ENCODE results near the gene FAM72D. TPM values are rescaled to one million over a fixed set of nuclear protein-coding genes. Genes with fewer than 3 reads are reported as not detected.
"Not testable (repeated sequence)": the region's sequence is repeated elsewhere in the genome, so short reads cannot be mapped to it uniquely, and the experiment has no call there.

FAM72D gene
- total RNA-seq, 2 experiments from 2014 or later: 11.1 to 11.6 TPM

DNA sequence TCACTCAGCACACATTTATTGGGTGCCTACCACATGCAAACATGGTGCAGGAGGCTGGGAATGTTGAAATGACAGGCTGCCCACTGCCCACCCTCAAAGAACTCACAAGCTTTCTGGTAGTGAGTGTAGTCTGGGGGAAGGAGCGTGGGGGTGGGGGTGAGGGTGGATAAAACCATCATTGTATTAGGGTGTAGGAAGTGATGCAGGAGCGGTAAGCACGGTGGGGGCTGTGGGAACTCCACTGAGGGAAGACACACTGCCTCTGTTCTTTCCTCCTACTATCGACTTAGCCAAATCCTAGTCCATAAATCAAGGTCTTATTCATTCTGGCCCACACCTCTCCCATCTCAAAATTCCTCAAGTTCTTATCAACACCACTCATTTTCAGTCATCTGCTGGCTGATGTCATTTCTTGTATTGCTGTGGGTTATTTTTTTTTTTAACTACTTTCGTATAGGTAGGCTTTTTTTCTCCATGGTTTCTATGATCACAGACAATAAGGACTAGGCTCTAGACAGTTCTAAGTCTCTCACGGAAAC, 21.7 kb upstream of the FAM72D start:
- POLR2A ChIA-PET; H3K9me3 Mint-ChIP-seq; H3K27me3 Mint-ChIP-seq; H3K27ac Mint-ChIP-seq; H3K36me3 Mint-ChIP-seq; DNase-seq; H3K4me3 Mint-ChIP-seq; H3K4me1 Mint-ChIP-seq; ATAC-seq (ENCODE audit: low read depth): not testable (repeated sequence)

DNA sequence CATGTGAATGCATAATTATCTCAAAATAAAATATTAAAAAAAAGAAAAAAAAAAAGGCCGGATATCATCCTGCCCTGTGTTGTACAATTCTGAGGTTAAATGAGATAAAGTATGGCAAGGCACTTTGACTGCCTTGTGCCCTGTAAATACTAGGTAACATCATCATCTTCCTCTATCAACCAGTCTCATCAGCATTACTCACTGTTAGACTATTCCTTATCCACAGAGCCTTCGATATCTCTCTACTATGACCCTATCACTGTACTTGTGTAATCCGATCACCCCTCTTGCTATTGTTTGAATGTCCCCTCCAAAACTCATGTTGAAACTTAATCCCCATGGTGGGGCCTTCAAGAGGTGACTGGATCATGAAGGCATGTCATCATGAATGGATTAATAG, 18.9 kb upstream of the FAM72D start:
- DNase-seq; H3K36me3 Mint-ChIP-seq; H3K4me1 Mint-ChIP-seq; H3K27me3 Mint-ChIP-seq; POLR2A ChIA-PET; H3K9me3 Mint-ChIP-seq; H3K27ac Mint-ChIP-seq; H3K4me3 Mint-ChIP-seq; ATAC-seq (ENCODE audit: low read depth): not testable (repeated sequence)

DNA sequence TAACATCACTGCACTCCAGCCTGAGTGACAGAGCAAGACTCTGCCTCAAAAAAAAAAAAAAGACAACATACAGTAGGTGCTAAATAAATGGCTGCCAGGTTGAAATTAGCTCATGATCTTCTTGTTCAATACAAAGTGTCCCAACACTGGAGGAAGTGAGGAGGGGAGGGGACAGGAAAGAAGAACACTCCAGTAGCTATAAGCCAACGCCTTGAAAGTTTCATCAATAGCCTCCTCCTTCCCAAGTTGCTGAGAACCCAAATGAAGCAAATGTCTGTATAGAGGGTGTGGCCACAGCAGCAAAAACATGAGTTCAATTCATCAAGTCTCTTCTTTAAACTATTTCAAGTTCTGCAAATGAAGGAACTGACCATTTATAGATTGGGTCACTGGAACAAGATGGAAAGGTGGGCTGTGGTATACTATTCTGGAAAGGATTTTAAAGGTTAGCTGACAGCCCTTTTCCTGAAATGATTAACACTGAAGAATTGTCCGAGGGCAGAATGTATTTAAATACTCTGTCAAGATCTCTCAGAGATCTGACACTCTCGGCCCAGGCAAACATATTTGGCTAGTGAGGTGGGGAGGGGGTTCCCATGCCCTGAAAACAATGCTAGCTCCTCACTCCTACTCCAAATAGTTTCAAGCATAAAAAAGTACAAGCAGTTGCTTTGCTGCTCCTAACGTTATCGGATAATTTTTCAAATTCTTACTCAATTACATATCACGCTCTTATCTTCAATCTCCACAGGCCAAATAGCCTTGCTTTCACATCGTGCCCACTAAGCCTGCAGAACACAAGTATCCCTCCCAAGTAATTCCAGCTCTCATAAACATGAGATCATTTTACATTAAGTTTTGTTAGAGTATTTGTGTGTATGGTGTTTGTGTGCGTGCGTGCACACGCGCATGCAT, 17.6 kb upstream of the FAM72D start:
- H3K36me3 Mint-ChIP-seq; H3K4me1 Mint-ChIP-seq; H3K27me3 Mint-ChIP-seq; H3K27ac Mint-ChIP-seq; ATAC-seq (ENCODE audit: low read depth); DNase-seq; POLR2A ChIA-PET; H3K9me3 Mint-ChIP-seq; H3K4me3 Mint-ChIP-seq: not testable (repeated sequence)

DNA sequence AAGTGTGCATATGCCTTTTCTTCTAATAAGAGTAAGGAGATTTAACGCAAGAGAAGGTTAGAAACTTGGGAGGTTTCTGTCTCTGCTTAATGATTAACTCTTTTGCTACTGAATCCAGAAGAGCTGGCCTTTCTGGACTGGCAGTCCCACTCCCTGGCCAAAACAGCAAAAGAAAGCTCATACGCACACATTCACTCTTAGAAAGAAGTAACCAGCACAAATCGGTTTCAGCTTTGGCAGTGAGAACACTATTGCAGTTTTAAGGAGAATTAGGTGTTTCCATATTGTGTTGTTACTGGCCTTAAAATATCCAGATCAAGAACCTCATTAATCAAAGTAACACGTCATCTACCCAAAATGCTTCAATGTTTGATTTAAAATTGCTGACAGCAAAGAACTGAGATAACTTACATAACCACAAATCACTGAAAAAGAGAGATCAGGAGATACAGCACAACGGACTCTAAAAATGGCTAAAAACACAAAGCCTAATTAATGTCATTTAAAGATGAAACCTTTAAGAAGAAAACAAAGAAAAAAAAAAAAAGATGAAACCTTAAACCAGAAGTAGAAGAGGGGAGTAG, 16.9 kb upstream of the FAM72D start:
- H3K27ac Mint-ChIP-seq; DNase-seq; ATAC-seq (ENCODE audit: low read depth); H3K36me3 Mint-ChIP-seq; H3K4me3 Mint-ChIP-seq; H3K4me1 Mint-ChIP-seq; POLR2A ChIA-PET; H3K27me3 Mint-ChIP-seq; H3K9me3 Mint-ChIP-seq: not testable (repeated sequence)

DNA sequence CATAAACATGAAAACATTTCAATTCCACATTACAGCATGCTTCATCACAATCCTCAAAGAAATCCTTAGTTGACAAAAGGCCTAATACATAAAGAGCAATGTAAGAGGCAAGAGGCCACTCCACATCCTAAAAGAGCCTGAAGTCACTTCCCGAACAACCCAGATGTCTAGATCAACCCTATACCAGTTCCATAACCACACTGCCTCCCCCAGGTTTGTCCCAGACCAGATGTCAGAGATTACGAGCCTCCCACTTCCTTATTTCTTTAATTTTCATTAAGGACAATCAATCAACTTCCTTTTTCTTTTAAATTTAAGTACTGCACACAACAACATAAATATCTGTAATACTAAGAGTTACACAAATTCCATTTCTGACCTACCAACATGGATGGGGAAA, 16.0 kb upstream of the FAM72D start:
- H3K27ac Mint-ChIP-seq; ATAC-seq (ENCODE audit: low read depth); H3K9me3 Mint-ChIP-seq; H3K4me3 Mint-ChIP-seq; POLR2A ChIA-PET; H3K4me1 Mint-ChIP-seq; H3K36me3 Mint-ChIP-seq; H3K27me3 Mint-ChIP-seq; DNase-seq: not testable (repeated sequence)

DNA sequence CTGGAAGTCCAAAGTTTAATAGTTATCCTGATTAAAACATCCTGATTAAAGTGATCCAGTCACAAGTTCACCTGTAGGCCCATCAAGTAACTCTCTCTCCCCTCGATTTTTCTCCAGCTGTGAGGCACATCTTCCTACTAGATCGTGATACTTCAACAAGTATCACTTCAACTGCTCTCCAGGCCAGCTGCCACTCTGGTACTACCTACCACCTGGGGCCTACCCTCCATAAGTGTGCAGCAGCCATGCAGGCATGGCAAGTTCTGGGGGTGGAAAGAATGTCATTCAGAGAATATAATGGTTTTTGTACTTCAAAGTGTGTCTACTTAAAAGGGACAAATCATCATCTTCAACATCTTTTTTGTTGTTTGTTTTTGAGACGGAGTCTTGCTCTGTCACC, 15.6 kb upstream of the FAM72D start:
- H3K4me3 Mint-ChIP-seq; DNase-seq; H3K4me1 Mint-ChIP-seq; H3K9me3 Mint-ChIP-seq; H3K27ac Mint-ChIP-seq; H3K27me3 Mint-ChIP-seq; H3K36me3 Mint-ChIP-seq; POLR2A ChIA-PET; ATAC-seq (ENCODE audit: low read depth): not testable (repeated sequence)

DNA sequence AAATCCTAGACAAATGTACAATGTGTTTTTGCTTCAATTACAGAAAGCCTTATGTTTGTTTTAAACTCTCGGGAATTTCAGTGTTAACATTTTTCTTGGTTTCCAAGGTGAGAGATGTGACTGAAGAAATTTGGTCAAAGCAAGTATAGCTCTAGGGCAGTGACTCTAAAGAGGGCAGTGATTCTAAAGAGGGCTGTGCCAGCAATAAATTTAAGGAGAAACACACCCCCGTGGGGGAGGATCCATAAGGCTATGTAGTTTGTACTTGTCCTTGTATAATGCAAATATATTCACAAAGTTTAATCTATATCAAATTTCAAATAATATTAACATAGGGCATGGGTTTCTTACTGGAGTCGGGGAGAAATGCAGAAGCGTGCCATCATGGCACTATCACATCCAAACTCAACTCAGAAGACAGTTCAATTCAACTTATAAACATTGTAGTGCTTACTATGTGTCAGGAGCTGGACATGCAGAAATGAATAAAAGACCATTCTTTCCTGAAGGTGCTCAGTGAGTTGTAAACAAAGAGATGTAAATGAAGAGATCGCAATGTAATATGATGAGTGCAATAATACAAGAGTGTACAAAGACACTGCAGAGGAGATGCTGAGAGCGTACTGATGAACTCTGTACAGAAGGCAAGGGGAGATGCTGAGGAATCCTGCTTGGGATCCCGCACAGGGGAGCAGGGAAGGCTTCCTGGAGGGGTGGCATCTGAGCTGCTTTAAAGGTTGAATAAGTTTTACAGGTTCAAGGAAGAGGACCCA, 13.1 kb upstream of the FAM72D start:
- H3K4me1 Mint-ChIP-seq; H3K36me3 Mint-ChIP-seq; H3K27me3 Mint-ChIP-seq; DNase-seq; H3K27ac Mint-ChIP-seq; H3K4me3 Mint-ChIP-seq; POLR2A ChIA-PET; ATAC-seq (ENCODE audit: low read depth); H3K9me3 Mint-ChIP-seq: not testable (repeated sequence)

DNA sequence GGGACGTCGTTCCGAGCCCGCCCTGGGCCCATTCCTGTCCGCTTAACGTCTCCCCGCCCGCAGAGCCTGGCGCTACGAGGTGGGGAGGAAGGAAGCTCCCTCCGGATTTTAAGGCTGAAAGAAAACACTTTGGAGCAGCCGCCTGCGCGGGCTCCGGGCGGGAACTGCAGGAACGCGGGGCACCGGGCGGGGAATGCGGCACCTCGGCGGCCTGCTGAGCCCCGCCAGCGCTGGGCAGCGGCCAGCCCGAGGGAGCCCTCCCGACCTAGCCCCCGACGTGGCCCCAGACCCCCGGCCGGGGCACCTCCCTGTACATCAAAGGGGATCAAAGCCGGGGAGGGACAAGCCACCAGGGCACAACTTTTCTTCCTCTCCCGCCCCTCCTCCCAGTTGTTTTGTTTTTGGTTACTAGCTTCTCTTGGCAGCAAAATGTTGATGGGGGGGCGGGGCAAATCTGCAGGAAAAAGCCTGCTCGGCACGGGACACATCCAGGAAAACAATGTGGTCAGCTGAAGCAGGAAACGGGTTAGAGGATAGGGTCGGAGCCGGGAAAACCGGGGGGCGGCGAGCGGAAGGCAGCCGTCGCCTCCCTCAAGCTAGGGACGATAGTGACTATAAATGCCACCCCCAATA, 2.1 kb upstream of the FAM72D start:
- Mint-ChIP-seq H3K4me3 (peak overlapping the region; percentile 94), H3K27ac (peak overlapping the region; percentile 85)
- H3K36me3 Mint-ChIP-seq; POLR2A ChIA-PET; H3K27me3 Mint-ChIP-seq; H3K9me3 Mint-ChIP-seq; ATAC-seq (ENCODE audit: low read depth); H3K4me1 Mint-ChIP-seq: not testable (repeated sequence)
- DNase-seq: peak; percentile 39

DNA sequence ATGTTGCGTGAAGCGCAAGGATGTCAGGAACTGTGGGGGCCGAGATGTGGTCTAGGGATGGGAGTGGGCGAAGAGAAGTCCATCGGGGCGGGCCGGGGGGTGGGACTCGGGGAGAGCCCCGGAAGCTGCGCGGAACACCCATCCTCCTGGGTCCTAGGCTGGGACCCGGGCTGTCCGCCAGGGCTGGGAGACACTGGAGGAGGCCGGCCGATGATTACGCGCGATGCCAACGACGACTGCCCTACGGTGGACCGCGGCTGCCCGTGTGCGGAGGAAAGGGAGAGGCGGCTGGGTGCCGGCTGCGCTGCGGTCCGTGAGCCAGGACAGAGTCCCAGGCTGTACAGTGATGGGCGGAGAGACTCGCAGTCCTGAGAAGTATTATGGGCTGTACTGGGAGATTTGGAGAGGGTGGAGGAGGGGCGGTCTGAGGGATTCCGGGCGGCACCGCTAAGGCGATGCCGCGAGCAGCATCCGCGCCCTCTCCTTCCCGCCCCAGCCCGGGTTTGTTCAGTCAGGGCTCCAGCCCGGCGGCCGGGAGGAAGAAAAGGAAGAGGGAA, 1.0 kb upstream of the FAM72D start:
- DNase-seq (peak; percentile 50), ATAC-seq (ENCODE audit: low read depth) (peak; percentile 6)
- POLR2A ChIA-PET, H3K27me3 Mint-ChIP-seq, H3K36me3 Mint-ChIP-seq, H3K4me1 Mint-ChIP-seq, H3K27ac Mint-ChIP-seq, H3K9me3 Mint-ChIP-seq: not testable (repeated sequence)
- peak overlapping the region; percentile 55 for H3K4me3 Mint-ChIP-seq

DNA sequence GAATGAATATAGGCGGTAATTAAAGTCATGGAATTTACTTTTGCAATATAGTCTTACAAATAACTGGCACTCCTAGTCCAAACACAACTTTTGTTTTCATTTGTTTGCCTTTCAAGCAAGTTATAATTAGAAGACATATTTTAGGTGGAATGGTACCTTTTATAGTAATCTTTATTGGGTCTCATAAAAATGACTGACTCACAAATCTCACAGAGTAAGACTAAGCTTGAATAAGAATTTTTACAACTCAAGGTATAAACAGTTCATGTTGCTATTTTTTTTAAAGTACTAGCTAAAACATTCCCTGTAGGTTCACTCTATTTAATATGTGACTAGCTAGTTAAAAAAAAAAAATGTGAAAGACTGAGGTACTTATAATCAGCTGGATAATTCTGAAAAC, 6.0 kb downstream of the FAM72D start:
- H3K27me3 Mint-ChIP-seq; H3K4me3 Mint-ChIP-seq; ATAC-seq (ENCODE audit: low read depth); H3K9me3 Mint-ChIP-seq; DNase-seq; H3K27ac Mint-ChIP-seq; H3K4me1 Mint-ChIP-seq; POLR2A ChIA-PET; H3K36me3 Mint-ChIP-seq: not testable (repeated sequence)

DNA sequence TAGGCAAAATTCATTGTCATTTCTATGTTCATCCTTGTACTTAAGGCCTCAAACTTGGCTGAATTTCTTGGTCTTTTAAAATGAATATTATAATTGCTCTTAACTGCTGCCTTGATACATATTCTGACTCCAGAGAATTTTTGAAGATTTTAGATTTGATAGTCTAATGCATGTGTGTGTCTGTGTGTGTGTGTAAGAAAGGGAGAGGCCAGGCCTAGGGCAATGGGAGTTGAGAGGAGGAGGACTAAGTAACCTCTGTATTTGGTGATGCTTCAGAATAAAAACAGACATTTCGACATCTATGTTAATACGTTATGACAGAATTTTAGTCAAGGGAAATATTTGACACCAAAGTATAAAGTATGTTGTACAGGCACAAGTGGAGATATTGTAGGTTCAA, 7.5 kb downstream of the FAM72D start:
- H3K36me3 Mint-ChIP-seq; POLR2A ChIA-PET; ATAC-seq (ENCODE audit: low read depth): not testable (repeated sequence)

DNA sequence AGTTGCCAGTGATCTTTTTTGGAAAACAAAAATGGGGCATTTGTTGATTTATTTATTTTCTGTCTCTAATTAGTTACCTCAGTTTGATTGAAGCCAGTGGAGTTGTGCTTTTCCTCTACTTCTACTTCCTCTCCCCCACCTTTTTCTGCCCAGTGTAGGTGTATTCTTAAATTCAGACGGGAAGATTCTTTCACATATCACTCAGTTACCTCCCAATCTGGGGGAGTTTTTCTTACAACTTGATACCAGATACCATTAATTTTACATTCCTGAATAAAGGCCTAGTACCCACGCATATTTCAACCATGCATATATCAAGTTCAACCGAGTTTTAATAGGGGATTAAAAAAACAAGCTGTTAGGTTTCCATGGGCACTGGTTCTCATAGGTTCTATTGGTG, 15.9 kb downstream of the FAM72D start:
- DNase-seq; ATAC-seq (ENCODE audit: low read depth); H3K36me3 Mint-ChIP-seq; H3K4me3 Mint-ChIP-seq; H3K9me3 Mint-ChIP-seq; POLR2A ChIA-PET; H3K27me3 Mint-ChIP-seq; H3K4me1 Mint-ChIP-seq; H3K27ac Mint-ChIP-seq: not testable (repeated sequence)

More for the DNA sequence above, 7.5 kb downstream of the FAM72D start:
- not testable (repeated sequence) for H3K27me3 Mint-ChIP-seq, H3K4me1 Mint-ChIP-seq, H3K9me3 Mint-ChIP-seq, H3K27ac Mint-ChIP-seq, H3K4me3 Mint-ChIP-seq, DNase-seq

DNA sequence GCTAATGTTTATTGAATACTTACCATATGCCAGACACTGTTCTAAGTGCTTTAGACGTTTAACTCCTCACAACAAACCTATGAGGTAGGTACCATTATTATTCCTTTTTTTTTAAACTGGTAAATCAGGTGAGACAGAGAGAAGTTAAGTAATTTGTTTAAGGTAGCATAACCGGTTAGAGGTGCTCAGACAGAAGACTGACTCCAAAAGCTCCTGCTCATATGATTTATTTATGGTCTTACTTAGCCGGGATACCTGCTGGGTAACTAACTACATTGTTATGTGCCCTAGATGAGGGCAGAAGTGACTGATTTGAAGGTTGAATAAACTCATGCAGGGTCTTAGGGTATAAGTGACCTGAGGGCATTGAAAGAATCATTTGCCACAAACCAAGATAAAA, 16.9 kb downstream of the FAM72D start:
- H3K36me3 Mint-ChIP-seq; H3K4me3 Mint-ChIP-seq; H3K27me3 Mint-ChIP-seq; POLR2A ChIA-PET; DNase-seq; H3K9me3 Mint-ChIP-seq; ATAC-seq (ENCODE audit: low read depth); H3K4me1 Mint-ChIP-seq; H3K27ac Mint-ChIP-seq: not testable (repeated sequence)
